ENCODE data around the gene LCN6. TPM values are rescaled to one million over a fixed set of nuclear protein-coding genes. Genes with fewer than 3 reads are reported as not detected.

LCN6 gene
- total and polyA plus RNA-seq, 2 donors (not counting 1 experiment from before 2014, with no cell fraction given) = 0.18 TPM; not detected in 1

DNA sequence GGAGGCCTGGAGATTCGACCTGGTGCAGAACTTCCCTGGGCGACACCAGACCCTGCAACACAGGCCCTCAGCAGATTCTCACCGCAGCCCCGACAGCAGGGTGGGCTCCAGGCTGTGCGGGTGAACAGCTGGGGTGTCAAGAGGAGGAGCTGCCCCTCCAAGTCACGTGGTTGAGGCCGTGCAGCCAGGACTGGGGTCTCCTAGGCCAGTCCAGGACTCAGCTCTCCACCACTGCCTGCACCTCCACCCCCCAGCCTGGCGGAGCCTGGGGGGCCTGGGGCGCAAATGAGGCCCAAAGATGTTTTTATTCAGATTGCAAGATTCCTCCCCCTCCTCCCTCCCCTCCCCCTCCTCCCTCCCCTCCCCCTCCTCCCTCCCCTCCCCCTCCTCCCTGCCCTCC, 51.8 kb downstream of the LCN6 start:
- no peak for TF ChIP-seq EZH2 (IDR thresholded peaks at IDR 0.05; ENCODE audit: borderline replicate concordance, insufficient read depth, low read depth, low read length, poor library complexity, severe bottlenecking)
- TF ChIP-seq, protein P1, sequence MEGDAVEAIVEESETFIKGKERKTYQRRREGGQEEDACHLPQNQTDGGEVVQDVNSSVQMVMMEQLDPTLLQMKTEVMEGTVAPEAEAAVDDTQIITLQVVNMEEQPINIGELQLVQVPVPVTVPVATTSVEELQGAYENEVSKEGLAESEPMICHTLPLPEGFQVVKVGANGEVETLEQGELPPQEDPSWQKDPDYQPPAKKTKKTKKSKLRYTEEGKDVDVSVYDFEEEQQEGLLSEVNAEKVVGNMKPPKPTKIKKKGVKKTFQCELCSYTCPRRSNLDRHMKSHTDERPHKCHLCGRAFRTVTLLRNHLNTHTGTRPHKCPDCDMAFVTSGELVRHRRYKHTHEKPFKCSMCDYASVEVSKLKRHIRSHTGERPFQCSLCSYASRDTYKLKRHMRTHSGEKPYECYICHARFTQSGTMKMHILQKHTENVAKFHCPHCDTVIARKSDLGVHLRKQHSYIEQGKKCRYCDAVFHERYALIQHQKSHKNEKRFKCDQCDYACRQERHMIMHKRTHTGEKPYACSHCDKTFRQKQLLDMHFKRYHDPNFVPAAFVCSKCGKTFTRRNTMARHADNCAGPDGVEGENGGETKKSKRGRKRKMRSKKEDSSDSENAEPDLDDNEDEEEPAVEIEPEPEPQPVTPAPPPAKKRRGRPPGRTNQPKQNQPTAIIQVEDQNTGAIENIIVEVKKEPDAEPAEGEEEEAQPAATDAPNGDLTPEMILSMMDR (IDR thresholded peaks at IDR 0.05) = no peak
- no peaks in the 10 kb centered on the region for H3K79me2 ChIP-seq (ENCODE audit: control insufficient read depth, insufficient read depth, low read length)
- H3K4me1 Mint-ChIP-seq = peaks cover 22% of the 10 kb centered on the region
- H3K27me3 Mint-ChIP-seq = peaks cover 11% of the 10 kb centered on the region
- no peak overlapping the region for H2AFZ ChIP-seq (ENCODE audit: insufficient read depth, low read depth, low read length, poor library complexity, severe bottlenecking)
- H3K27ac ChIP-seq (ENCODE audit: low read length in 2 of 2) = no peak overlapping the region
- ChIA-PET CTCF (interaction anchor here (1.4 kb wide), 1 partner anchor 25 kb away, joined by 5 read pairs; no protein-coding TSS in a partner anchor), POLR2A (interaction anchor here (0.5 kb wide), 1 partner anchor 25 kb away, joined by 15 read pairs; no protein-coding TSS in a partner anchor)
- no peak overlapping the region for H3K4me3 Mint-ChIP-seq
- H3K4me1 ChIP-seq (ENCODE audit: control insufficient read depth in 2 of 2, insufficient read depth in 2 of 2, low read length in 2 of 2) = peaks cover 21 to 37% of the 10 kb centered on the region in 2 donors
- H3K9me3 ChIP-seq (ENCODE audit: control extremely low read depth in 1 of 3, control insufficient read depth in 2 of 3, insufficient read depth in 1 of 3, low read length in 2 of 3) = peaks cover 0 to 4% (median 0%) of the 10 kb centered on the region in 3 donors
- peaks cover 0 to 34% (median 7%) of the 10 kb centered on the region in 4 experiments for H3K27me3 ChIP-seq (replicated peaks in 1 of 4; ENCODE audit: control extremely low read depth in 1 of 4, control insufficient read depth in 3 of 4, insufficient read depth in 4 of 4, low read length in 3 of 4)
- H3K9me3 Mint-ChIP-seq (ENCODE audit: insufficient read depth) = no peaks in the 10 kb centered on the region
- no peak overlapping the region for H3K4me3 ChIP-seq (ENCODE audit: control extremely low read depth in 1 of 5, extremely low read depth in 1 of 5, insufficient read depth in 1 of 5, low read depth in 2 of 5, low read length in 4 of 5)
- H4K20me1 ChIP-seq (ENCODE audit: control insufficient read depth, insufficient read depth, low read length, poor library complexity, severe bottlenecking) = no peaks in the 10 kb centered on the region
- no peak overlapping the region for H3K4me2 ChIP-seq (replicated peaks; ENCODE audit: low read depth, low read length, poor library complexity, severe bottlenecking)
- ATAC-seq (ENCODE audit: low read depth) = no peak
- no peak overlapping the region for H3K9ac ChIP-seq (ENCODE audit: low read length)
- no peak overlapping the region for H3K27ac Mint-ChIP-seq
- no peak for DNase-seq
- WGBS (ENCODE audit: insufficient coverage) = 77% methylated on average over 7 of the region's 9 CpGs
- intact Hi-C loops (cut with micrococcal nuclease) = no loop called here
- H3K36me3 ChIP-seq (replicated peaks in 1 of 2; ENCODE audit: control extremely low read depth in 1 of 2, control insufficient read depth in 1 of 2, extremely low read depth in 1 of 2, insufficient read depth in 2 of 2, low read length in 1 of 2) = no peaks in the 10 kb centered on the region

DNA sequence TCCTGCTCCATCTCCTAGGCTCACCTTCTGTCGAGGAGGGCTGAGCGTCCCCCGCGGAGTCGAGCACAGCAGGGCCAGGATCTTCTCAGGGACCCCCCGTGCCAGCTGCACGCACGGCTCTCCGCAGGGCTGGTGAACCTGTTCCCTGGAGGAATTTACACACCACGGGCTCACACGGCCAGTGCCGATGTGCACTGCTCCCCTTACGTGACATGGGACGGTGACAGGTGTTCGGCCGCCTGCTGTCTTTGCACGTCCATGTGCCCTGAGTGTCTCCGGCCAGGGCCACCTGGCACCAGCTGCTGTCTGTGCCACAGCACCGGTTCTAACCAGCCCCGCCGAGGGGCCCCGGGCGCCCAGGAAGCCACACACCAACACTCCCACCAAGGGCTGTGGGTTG, 52.4 kb downstream of the LCN6 start:
- Histone ChIP-seq H3K9me3 (ENCODE audit: control extremely low read depth in 1 of 3, control insufficient read depth in 2 of 3, insufficient read depth in 1 of 3, low read length in 2 of 3) (peaks cover 0 to 4% (median 0%) of the 10 kb centered on the region in 3 donors), H3K4me1 (ENCODE audit: control insufficient read depth in 2 of 2, insufficient read depth in 2 of 2, low read length in 2 of 2) (peaks cover 15 to 32% of the 10 kb centered on the region in 2 donors), H3K9ac (ENCODE audit: low read length) (no peak overlapping the region), H3K36me3 (replicated peaks in 1 of 2; ENCODE audit: control extremely low read depth in 1 of 2, control insufficient read depth in 1 of 2, extremely low read depth in 1 of 2, insufficient read depth in 2 of 2, low read length in 1 of 2) (no peaks in the 10 kb centered on the region), H3K79me2 (ENCODE audit: control insufficient read depth, insufficient read depth, low read length) (no peaks in the 10 kb centered on the region), H3K4me3 (ENCODE audit: control extremely low read depth in 1 of 5, extremely low read depth in 1 of 5, insufficient read depth in 1 of 5, low read depth in 2 of 5, low read length in 4 of 5) (no peak overlapping the region), H3K4me2 (replicated peaks; ENCODE audit: low read depth, low read length, poor library complexity, severe bottlenecking) (no peak overlapping the region), H2AFZ (ENCODE audit: insufficient read depth, low read depth, low read length, poor library complexity, severe bottlenecking) (no peak overlapping the region), H3K27me3 (replicated peaks in 1 of 4; ENCODE audit: control extremely low read depth in 1 of 4, control insufficient read depth in 3 of 4, insufficient read depth in 4 of 4, low read length in 3 of 4) (peaks cover 0 to 34% (median 7%) of the 10 kb centered on the region in 4 experiments), H4K20me1 (ENCODE audit: control insufficient read depth, insufficient read depth, low read length, poor library complexity, severe bottlenecking) (no peaks in the 10 kb centered on the region), H3K27ac (ENCODE audit: low read length in 2 of 2) (no peak overlapping the region)
- peaks cover 17% of the 10 kb centered on the region for H3K4me1 Mint-ChIP-seq
- intact Hi-C loops (cut with micrococcal nuclease) = no loop called here
- ChIA-PET CTCF (interaction anchor here (1.2 to 2.4 kb wide), 2 partner anchors 22 to 31 kb away, joined by 3 to 7 read pairs; no protein-coding TSS in a partner anchor), POLR2A (interaction anchor here (0.5 kb wide), 1 partner anchor 24 kb away, joined by 15 read pairs; no protein-coding TSS in a partner anchor)
- no peak overlapping the region for H3K4me3 Mint-ChIP-seq
- peaks cover 11% of the 10 kb centered on the region for H3K27me3 Mint-ChIP-seq
- no peaks in the 10 kb centered on the region for H3K9me3 Mint-ChIP-seq (ENCODE audit: insufficient read depth)
- ATAC-seq (ENCODE audit: low read depth) (no peak), DNase-seq (no peak)
- H3K27ac Mint-ChIP-seq = no peak overlapping the region
- TF ChIP-seq, protein P1 (IDR thresholded peaks at IDR 0.05) = no peak
- no peak for TF ChIP-seq EZH2 (IDR thresholded peaks at IDR 0.05; ENCODE audit: borderline replicate concordance, insufficient read depth, low read depth, low read length, poor library complexity, severe bottlenecking)
- 66% methylated on average over 18 of the region's 23 CpGs for WGBS (ENCODE audit: insufficient coverage)
